SU-DHL-6 (cell line): ENCODE measurements around the gene MAML3.

Experiments
- H2AFZ ChIP-seq: fragments of 200-600 bp; sonication (generic); 2 replicates; pipeline ENCODE4 v1.6.1; 2014; ENCODE audit warnings: low read depth, mild to moderate bottlenecking, moderate library complexity, mixed read lengths, antibody characterized with exemption, low read length; ENCODE audit not compliant: severe bottlenecking
- H3F3A ChIP-seq: fragments of 200-600 bp; shearing (Covaris generic); 2 replicates; pipeline ENCODE4 v1.6.0; 2016; ENCODE audit warnings: antibody characterized with exemption, mild to moderate bottlenecking; ENCODE audit not compliant: insufficient read depth
- H3K27ac ChIP-seq: fragments of 200-600 bp; sonication (generic); 2 replicates; pipeline ENCODE4 v1.5.1; 2016; ENCODE audit warnings: low read depth, mild to moderate bottlenecking, low read length, moderate library complexity, mixed read lengths
- H3K27me3 ChIP-seq: fragments of 200-600 bp; sonication (generic), shearing (Covaris generic); 2 replicates; pipeline ENCODE4 v1.6.0; 2014; ENCODE audit warnings: mild to moderate bottlenecking, low read length
- H3K36me3 ChIP-seq: fragments of 200-600 bp; sonication (generic); 2 replicates; pipeline ENCODE4 v1.6.1; 2014; ENCODE audit warnings: mild to moderate bottlenecking, low read length, mixed read lengths
- H3K4me2 ChIP-seq: fragments of 300-600, 200-600 bp; shearing (Covaris generic), sonication (generic); 2 replicates; pipeline ENCODE4 v1.6.0; 2014; ENCODE audit warnings: low read length, low read depth, mild to moderate bottlenecking; ENCODE audit not compliant: poor library complexity, severe bottlenecking
- H3K4me3 ChIP-seq: fragments of 200-600 bp; sonication (generic); 2 replicates; pipeline ENCODE4 v1.5.1; 2014; ENCODE audit warnings: antibody characterized with exemption, low read length, mild to moderate bottlenecking, mixed read lengths; ENCODE audit not compliant: insufficient read depth, poor library complexity, severe bottlenecking
- H3K79me2 ChIP-seq: fragments of 200-600 bp; sonication (generic); 2 replicates; pipeline ENCODE4 v1.6.1; 2014; ENCODE audit warnings: mild to moderate bottlenecking, low read length, moderate library complexity; ENCODE audit not compliant: insufficient read depth
- H3K9ac ChIP-seq: fragments of 200-600 bp; sonication (generic); 2 replicates; pipeline ENCODE4 v1.7.0; 2014; ENCODE audit warnings: mild to moderate bottlenecking, low read length
- H3K9me2 ChIP-seq: fragments of 200-600 bp; sonication (generic); replicated peaks from 2 replicates; pipeline ENCODE4 v1.6.1; 2014; ENCODE audit warnings: low read length; ENCODE audit not compliant: insufficient read depth
- H3K9me3 ChIP-seq: fragments of 200-600 bp; sonication (generic); 2 replicates; pipeline ENCODE4 v1.6.1; 2014; ENCODE audit warnings: low read length, mixed read lengths; ENCODE audit not compliant: insufficient read depth
- H4K20me1 ChIP-seq: fragments of 200-600 bp; sonication (generic); 2 replicates; pipeline ENCODE4 v1.6.1; 2014; ENCODE audit warnings: low read depth, mild to moderate bottlenecking, antibody characterized with exemption, low read length, moderate library complexity, mixed read lengths
- EZH2phosphoT487 ChIP-seq: fragments of 200-600 bp; sonication (generic), shearing (Covaris generic); conservative IDR thresholded peaks from 2 replicates; pipeline ENCODE4 v1.6.1; 2018; ENCODE audit warnings: mild to moderate bottlenecking, antibody characterized with exemption, low read length, moderate library complexity, mixed read lengths
- TF ChIP-seq, protein P1 (sequence below): fragments of 200-600 bp; sonication (generic); IDR thresholded peaks from one replicate; pipeline ENCODE4 v1.5.1; 2017; ENCODE audit warnings: antibody characterized with exemption, mild to moderate bottlenecking, low read length, moderate library complexity; ENCODE audit not compliant: insufficient read depth, poor library complexity, severe bottlenecking

Gene MAML3

DNA sequence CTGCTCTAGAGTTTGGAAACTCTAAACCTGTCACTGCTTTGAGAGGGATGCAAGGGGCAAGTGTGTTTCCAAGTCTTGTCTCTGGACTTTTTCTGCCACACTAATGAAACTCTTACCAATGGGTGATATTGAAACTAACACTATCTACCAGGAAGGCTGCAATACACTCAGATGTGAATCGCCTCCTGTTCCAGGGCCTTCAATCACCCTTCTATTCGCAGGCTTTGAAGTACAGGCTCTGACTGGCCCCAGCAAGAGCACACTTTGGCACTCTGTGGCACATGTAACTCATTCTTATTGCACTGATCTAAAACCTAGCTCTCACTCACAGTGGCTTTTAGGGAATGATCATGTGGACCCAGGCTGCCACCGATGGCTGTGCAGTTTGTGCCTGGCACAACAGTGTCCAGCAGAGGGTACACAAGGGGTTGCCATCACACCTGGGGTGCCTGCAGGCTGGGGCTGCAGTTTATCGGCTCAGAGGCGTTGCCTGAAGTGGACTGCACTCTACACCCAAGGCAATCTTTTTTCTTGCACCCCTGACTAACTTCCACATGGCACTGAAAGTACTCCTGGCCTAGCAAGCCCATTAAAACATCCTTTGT, 277.5 kb downstream of the MAML3 start:
- TF ChIP-seq EZH2phosphoT487: no peak
- TF ChIP-seq, protein P1, sequence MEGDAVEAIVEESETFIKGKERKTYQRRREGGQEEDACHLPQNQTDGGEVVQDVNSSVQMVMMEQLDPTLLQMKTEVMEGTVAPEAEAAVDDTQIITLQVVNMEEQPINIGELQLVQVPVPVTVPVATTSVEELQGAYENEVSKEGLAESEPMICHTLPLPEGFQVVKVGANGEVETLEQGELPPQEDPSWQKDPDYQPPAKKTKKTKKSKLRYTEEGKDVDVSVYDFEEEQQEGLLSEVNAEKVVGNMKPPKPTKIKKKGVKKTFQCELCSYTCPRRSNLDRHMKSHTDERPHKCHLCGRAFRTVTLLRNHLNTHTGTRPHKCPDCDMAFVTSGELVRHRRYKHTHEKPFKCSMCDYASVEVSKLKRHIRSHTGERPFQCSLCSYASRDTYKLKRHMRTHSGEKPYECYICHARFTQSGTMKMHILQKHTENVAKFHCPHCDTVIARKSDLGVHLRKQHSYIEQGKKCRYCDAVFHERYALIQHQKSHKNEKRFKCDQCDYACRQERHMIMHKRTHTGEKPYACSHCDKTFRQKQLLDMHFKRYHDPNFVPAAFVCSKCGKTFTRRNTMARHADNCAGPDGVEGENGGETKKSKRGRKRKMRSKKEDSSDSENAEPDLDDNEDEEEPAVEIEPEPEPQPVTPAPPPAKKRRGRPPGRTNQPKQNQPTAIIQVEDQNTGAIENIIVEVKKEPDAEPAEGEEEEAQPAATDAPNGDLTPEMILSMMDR: no peak
- H3K79me2 ChIP-seq: no peaks in the 10 kb centered on the region
- no peak overlapping the region for H3K27ac ChIP-seq
- no peaks in the 10 kb centered on the region for H3F3A ChIP-seq
- no peak overlapping the region for H2AFZ ChIP-seq
- H4K20me1 ChIP-seq: no peaks in the 10 kb centered on the region
- no peaks in the 10 kb centered on the region for H3K27me3 ChIP-seq
- no peak overlapping the region for H3K4me2 ChIP-seq
- no peaks in the 10 kb centered on the region for H3K9me3 ChIP-seq
- H3K36me3 ChIP-seq: no peaks in the 10 kb centered on the region
- H3K9me2 ChIP-seq: no peaks in the 10 kb centered on the region
- no peak overlapping the region for H3K9ac ChIP-seq
- no peak overlapping the region for H3K4me3 ChIP-seq

GRCh38 chr4:139875411-139875825, 278.6 kb downstream of the MAML3 start:
- Histone ChIP-seq H3K27ac (no peak overlapping the region), H3K4me2 (no peak overlapping the region), H3K27me3 (no peaks in the 10 kb centered on the region), H3F3A (no peaks in the 10 kb centered on the region), H4K20me1 (no peaks in the 10 kb centered on the region), H3K9me3 (no peaks in the 10 kb centered on the region), H3K9ac (no peak overlapping the region), H2AFZ (no peak overlapping the region), H3K79me2 (no peaks in the 10 kb centered on the region), H3K36me3 (no peaks in the 10 kb centered on the region), H3K9me2 (no peaks in the 10 kb centered on the region), H3K4me3 (no peak overlapping the region)
- TF ChIP-seq EZH2phosphoT487: no peak
- TF ChIP-seq, protein P1: no peak

DNA sequence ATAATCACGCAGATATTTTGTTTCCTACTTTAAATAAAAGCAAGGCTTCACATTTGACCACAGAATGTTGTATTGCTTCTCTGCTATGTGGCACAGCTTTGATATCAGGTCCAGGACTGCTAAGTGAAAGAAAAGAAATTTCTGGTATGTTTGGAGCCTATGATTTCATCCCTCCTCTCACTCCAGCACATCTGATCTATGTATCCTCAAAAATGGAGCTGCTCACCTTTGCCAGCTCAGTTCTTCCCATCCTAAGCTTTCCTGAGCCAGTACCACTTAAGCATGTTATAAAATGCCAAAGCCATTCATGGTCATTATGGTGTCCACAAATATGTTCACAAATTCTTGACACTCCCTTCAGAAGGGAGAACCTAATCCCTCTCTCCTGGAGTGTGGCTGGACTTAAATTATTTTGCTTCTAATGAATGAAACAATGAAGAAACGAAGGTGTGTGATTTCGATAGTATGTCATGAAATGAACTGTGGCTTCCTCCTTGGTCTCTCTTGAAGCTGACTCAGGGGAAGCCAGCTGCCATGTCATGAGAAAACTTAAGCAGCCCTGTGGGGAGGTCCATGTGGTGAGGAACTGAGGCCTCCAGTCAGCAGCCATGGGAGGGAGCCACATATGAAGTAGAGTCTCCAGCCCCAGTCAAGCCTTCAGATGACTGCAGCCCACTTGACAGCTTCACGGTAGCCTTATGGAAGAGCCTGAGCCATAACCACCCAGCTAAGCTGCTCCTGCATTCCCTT, 280.7 kb downstream of the MAML3 start:
- no peak overlapping the region for H3K27ac ChIP-seq
- H3K4me3 ChIP-seq: no peak overlapping the region
- TF ChIP-seq, protein P1: no peak
- TF ChIP-seq EZH2phosphoT487: no peak
- no peaks in the 10 kb centered on the region for H3K9me2 ChIP-seq
- no peaks in the 10 kb centered on the region for H3K27me3 ChIP-seq
- no peaks in the 10 kb centered on the region for H3K79me2 ChIP-seq
- H3K36me3 ChIP-seq: no peaks in the 10 kb centered on the region
- H3K9me3 ChIP-seq: no peaks in the 10 kb centered on the region
- H2AFZ ChIP-seq: no peak overlapping the region
- H4K20me1 ChIP-seq: no peaks in the 10 kb centered on the region
- no peaks in the 10 kb centered on the region for H3F3A ChIP-seq
- no peak overlapping the region for H3K4me2 ChIP-seq
- no peak overlapping the region for H3K9ac ChIP-seq
